ENCODE results near the gene ADRA2B.

GRCh38 chr2:96142217-96143113 lies 26.1 kb upstream of the ADRA2B start:
- TF ChIP-seq CTCF (IDR thresholded peaks at IDR 0.05) (no peak), POLR2A (IDR thresholded peaks at IDR 0.05) (no peak)
